ENCODE measurements around the gene ATXN7L1.
A peak's percentile ranks its signal among the peaks of the same experiment; 100 is the strongest.
"Not testable (repeated sequence)": the region's sequence is repeated elsewhere in the genome, so short reads cannot be mapped to it uniquely, and the experiment has no call there.

Gene ATXN7L1

DNA sequence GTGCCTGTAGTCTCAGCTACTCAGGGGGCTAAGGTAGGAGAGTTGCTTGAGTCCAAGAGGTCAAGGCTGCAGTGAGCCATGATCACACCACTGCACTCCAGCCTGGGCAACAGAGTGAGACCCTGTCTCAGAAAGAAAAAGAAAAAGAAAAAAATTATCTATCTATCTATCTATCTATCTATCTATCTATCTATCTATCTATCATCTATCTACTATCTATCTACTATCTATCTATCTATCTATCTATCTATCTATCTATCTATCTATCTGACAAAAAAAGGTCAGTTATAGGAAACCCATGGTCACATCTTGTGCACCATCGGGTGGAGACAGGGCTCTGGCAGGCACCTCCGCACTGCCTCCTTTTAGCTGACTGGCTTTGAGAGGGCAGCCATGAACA lies 85.9 kb downstream of the ATXN7L1 start:
- H3K9ac ChIP-seq (ENCODE audit: low read depth, low read length); H3K9me3 ChIP-seq (ENCODE audit: control insufficient read depth, insufficient read depth, low read length); H3K4me3 ChIP-seq (ENCODE audit: low read depth, low read length); H3K36me3 ChIP-seq (ENCODE audit: control insufficient read depth, insufficient read depth, low read length); H3K4me1 ChIP-seq (ENCODE audit: control insufficient read depth, insufficient read depth, low read length); H3K27me3 ChIP-seq (ENCODE audit: control insufficient read depth, insufficient read depth, low read length): not testable (repeated sequence)

DNA sequence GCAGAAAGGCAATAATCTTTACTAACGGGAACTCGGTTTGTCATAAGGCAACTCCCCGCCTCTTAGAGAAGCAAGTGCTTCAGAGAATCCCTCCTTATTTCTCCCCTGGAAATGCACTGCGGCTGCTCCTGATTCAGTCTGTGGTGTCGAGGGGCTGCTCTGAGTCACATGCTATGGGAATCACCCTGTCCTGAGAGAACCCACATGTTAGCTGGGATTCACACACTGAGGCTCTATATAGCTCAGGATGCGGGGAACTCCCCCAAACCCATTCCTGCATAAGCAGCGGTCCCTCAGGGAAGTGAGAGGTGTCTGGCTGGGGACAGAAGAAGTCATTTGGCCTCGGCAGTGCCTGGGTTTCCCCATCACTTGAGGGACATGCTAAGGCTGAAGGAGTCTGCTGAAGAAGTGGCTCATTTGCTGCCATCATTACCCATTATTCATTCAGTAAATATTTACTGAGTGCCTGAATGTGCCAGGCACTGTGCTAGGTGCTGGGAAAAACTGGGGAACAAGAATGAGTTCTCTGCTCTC lies 87.5 kb downstream of the ATXN7L1 start:
- peaks cover 9% of the 10 kb centered on the region for H3K4me1 ChIP-seq (ENCODE audit: control insufficient read depth, insufficient read depth, low read length)
- H3K9ac ChIP-seq (ENCODE audit: low read depth, low read length): no peak overlapping the region
- no peaks in the 10 kb centered on the region for H3K9me3 ChIP-seq (ENCODE audit: control insufficient read depth, insufficient read depth, low read length)
- peaks cover 2% of the 10 kb centered on the region for H3K36me3 ChIP-seq (ENCODE audit: control insufficient read depth, insufficient read depth, low read length)
- no peak overlapping the region for H3K4me3 ChIP-seq (ENCODE audit: low read depth, low read length)
- no peaks in the 10 kb centered on the region for H3K27me3 ChIP-seq (ENCODE audit: control insufficient read depth, insufficient read depth, low read length)

DNA sequence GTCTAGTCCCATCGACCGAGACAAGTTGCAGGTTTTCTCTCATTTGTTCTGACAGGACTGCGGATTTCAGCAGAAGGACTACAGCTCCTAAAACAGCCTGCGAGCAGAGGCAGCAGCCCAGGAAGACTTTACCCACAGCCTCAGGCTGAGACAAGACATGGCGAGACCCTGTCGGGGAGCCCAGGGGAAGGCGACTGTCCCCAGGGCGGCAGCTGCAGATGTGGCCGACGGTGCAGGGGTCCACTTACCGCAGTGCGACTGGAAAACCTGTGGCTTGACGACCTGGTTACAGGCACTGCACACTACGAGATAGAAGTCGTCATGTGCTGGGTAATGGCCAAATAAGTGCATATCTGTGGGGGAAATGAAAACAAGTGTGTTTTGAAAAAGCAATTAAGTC lies 88.0 kb downstream of the ATXN7L1 start:
- Histone ChIP-seq H3K9me3 (ENCODE audit: control insufficient read depth, insufficient read depth, low read length) (no peaks in the 10 kb centered on the region), H3K4me3 (ENCODE audit: low read depth, low read length) (no peak overlapping the region), H3K9ac (ENCODE audit: low read depth, low read length) (no peak overlapping the region), H3K36me3 (ENCODE audit: control insufficient read depth, insufficient read depth, low read length) (peaks cover 2% of the 10 kb centered on the region), H3K27me3 (ENCODE audit: control insufficient read depth, insufficient read depth, low read length) (no peaks in the 10 kb centered on the region), H3K4me1 (ENCODE audit: control insufficient read depth, insufficient read depth, low read length) (peaks cover 9% of the 10 kb centered on the region)

DNA sequence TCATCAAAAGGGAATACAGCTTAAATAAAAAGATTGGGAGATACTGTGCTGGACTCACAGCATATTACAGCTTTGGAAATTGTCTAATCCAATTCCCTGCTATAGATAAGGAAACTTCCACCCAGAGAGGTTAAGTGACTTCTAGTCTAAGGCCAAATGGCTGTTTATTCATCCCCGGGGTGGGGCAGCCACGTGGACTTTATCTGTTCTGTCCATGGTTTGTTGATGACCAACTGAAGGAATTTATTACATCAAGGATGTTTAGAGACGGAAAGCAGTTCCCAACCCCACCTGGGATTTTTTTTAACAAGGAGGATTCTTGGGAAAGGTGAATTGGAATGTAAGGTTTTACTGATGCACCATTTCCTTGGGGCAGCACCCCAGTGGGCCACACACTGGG lies 88.6 kb downstream of the ATXN7L1 start:
- Histone ChIP-seq H3K9me3 (ENCODE audit: control insufficient read depth, insufficient read depth, low read length) (no peaks in the 10 kb centered on the region), H3K4me1 (ENCODE audit: control insufficient read depth, insufficient read depth, low read length) (peaks cover 9% of the 10 kb centered on the region), H3K27me3 (ENCODE audit: control insufficient read depth, insufficient read depth, low read length) (no peaks in the 10 kb centered on the region), H3K9ac (ENCODE audit: low read depth, low read length) (no peak overlapping the region), H3K36me3 (ENCODE audit: control insufficient read depth, insufficient read depth, low read length) (peaks cover 2% of the 10 kb centered on the region), H3K4me3 (ENCODE audit: low read depth, low read length) (no peak overlapping the region)

DNA sequence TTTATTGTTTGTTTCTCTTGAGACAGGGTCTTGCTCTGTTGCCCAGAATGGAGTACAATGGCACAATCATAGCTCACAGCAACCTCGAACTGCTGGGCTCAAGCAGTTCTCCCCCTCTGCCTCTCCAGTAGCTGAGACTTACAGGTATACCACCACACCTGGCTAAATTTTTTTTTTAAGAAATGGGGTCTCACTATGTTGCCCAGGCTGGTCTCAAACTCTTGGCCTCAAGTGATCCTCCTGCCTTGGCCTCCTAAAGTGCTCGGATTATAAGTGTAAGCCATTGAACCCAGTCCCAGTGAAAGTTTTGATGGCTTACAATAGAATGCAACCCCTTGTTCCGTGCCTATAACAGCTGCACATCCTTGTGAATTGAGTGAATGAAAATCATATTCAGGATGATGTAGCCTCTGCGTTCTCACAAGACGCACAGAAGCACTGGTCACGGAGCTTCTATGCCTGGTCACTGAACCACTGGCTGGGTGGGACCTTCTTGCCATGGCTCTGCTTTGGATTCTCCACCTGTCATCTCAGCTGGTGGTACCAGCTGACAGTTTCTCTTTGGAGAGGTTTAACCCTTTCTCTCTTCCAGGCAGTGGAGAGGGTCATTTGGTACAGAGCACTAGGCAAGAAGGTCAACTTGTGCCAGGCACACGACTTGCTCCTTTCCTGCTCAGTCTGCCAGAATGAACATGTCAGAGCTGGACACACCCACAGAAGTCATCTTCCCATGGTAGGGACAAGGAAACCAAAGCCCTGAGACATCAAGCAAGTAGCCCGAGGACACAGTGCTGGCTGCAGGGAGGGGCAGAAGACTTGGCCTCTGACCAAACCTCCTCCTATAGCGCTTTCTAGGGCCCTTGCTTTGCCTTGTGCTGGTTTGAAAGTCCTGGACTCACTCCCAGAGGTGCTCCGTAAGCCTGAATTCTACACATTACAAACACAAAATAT lies 89.6 kb downstream of the ATXN7L1 start:
- no peaks in the 10 kb centered on the region for H3K27me3 ChIP-seq (ENCODE audit: control insufficient read depth, insufficient read depth, low read length)
- no peaks in the 10 kb centered on the region for H3K9me3 ChIP-seq (ENCODE audit: control insufficient read depth, insufficient read depth, low read length)
- H3K9ac ChIP-seq (ENCODE audit: low read depth, low read length): no peak overlapping the region
- H3K4me3 ChIP-seq (ENCODE audit: low read depth, low read length): no peak overlapping the region
- H3K4me1 ChIP-seq (ENCODE audit: control insufficient read depth, insufficient read depth, low read length): peaks cover 2% of the 10 kb centered on the region
- peaks cover 2% of the 10 kb centered on the region for H3K36me3 ChIP-seq (ENCODE audit: control insufficient read depth, insufficient read depth, low read length)

DNA sequence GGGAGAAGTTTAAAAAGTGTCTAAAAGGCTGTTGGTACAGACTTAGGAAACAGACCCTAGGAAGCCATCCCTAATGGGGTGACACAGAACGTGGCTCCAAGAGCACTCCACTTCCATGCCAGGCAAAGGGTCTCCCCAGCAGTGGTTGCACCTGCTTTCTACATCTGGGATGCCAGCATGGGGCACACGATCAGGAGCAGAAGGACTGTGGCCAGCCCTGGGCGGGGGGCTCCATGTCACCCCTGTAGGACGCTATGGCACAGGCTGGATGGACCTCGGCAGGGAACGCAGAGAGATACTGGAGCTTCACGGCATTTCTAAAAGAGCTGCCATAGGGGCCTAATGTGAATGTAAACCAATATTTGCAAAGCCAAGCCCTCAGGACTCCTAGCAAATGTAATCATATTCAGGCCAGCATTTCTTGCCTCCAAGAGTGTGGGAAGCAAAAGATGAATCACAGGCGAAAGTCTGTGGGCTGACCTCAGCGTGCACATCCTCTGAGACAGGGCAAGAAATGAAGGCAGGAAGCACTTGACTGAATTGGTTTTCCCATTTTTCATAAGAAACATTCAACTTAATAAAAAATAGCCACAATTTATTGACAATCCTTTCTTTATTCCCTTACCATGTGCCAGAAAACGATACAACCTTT lies 93.9 kb downstream of the ATXN7L1 start:
- H3K36me3 ChIP-seq (ENCODE audit: control insufficient read depth, insufficient read depth, low read length): no peaks in the 10 kb centered on the region
- H3K4me3 ChIP-seq (ENCODE audit: low read depth, low read length): no peak overlapping the region
- peaks cover 4% of the 10 kb centered on the region for H3K4me1 ChIP-seq (ENCODE audit: control insufficient read depth, insufficient read depth, low read length)
- no peaks in the 10 kb centered on the region for H3K9me3 ChIP-seq (ENCODE audit: control insufficient read depth, insufficient read depth, low read length)
- H3K9ac ChIP-seq (ENCODE audit: low read depth, low read length): no peak overlapping the region
- H3K27me3 ChIP-seq (ENCODE audit: control insufficient read depth, insufficient read depth, low read length): no peaks in the 10 kb centered on the region

DNA sequence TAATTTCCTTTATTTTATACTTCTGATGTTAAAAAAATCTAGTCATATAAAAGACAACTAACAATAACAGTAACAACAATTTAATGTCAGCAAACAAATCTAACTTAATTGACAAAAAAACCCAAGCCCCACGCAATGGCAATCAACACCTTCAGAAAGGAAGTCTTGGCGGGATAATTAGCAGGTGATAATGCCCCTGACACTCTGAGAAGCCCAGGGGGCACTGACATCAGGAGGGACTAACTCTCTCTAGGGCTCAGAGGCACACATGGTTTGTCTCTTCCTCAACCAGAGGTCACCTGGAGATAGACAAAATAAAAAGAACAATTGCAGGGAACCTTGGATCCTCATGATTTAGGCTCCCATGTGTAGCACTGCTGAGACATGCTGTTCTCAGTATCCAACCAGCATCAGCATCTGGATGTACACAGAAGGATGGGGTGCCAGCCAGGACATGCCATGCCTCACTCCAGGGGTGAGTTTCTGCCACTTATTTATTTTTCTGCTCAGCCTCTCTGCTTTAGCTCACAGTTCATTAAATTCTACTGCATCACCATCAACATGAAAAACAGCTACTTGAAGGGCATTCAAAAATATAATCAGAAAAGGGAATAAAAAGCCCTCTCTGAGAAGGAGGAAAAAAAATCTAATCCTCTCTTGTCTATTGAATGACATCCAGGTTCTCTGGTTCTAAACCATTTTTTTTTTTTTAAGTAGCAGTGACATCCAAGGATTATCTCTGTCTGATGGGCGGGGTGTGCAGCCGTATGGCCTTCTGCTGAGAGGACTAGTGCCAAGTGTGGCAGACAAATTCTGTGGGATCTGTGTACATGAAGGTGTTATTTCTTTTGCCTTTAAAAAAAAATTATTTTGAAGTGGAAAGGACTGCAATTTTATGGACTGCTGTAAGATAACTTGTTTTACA lies 96.3 kb downstream of the ATXN7L1 start:
- H3K4me3 ChIP-seq (ENCODE audit: low read depth, low read length): no peak overlapping the region
- H3K27me3 ChIP-seq (ENCODE audit: control insufficient read depth, insufficient read depth, low read length): no peaks in the 10 kb centered on the region
- no peaks in the 10 kb centered on the region for H3K9me3 ChIP-seq (ENCODE audit: control insufficient read depth, insufficient read depth, low read length)
- H3K9ac ChIP-seq (ENCODE audit: low read depth, low read length): no peak overlapping the region
- peaks cover 24% of the 10 kb centered on the region for H3K4me1 ChIP-seq (ENCODE audit: control insufficient read depth, insufficient read depth, low read length)
- no peaks in the 10 kb centered on the region for H3K36me3 ChIP-seq (ENCODE audit: control insufficient read depth, insufficient read depth, low read length)

DNA sequence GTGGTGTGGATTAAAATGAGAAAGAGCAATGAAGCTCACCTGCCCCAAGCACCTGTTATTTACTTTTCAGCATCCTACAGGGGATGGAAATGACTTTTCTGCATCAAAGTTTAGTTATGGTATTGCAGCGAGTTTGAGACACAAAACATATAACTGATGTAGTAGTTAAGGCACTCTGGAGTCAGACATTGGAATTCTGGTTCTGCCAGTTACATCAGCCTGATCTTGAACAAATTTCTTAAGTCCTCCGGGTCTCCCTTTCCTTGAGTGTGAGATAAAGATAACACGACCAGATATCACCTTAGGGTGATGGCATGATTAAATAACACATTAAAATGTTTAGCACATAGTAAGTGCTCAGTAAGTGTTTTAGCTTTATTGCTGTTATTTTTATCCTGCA lies 97.4 kb downstream of the ATXN7L1 start:
- Histone ChIP-seq H3K4me1 (ENCODE audit: control insufficient read depth, insufficient read depth, low read length) (peaks cover 31% of the 10 kb centered on the region), H3K9me3 (ENCODE audit: control insufficient read depth, insufficient read depth, low read length) (no peaks in the 10 kb centered on the region), H3K27me3 (ENCODE audit: control insufficient read depth, insufficient read depth, low read length) (no peaks in the 10 kb centered on the region), H3K9ac (ENCODE audit: low read depth, low read length) (no peak overlapping the region), H3K4me3 (ENCODE audit: low read depth, low read length) (no peak overlapping the region), H3K36me3 (ENCODE audit: control insufficient read depth, insufficient read depth, low read length) (no peaks in the 10 kb centered on the region)

DNA sequence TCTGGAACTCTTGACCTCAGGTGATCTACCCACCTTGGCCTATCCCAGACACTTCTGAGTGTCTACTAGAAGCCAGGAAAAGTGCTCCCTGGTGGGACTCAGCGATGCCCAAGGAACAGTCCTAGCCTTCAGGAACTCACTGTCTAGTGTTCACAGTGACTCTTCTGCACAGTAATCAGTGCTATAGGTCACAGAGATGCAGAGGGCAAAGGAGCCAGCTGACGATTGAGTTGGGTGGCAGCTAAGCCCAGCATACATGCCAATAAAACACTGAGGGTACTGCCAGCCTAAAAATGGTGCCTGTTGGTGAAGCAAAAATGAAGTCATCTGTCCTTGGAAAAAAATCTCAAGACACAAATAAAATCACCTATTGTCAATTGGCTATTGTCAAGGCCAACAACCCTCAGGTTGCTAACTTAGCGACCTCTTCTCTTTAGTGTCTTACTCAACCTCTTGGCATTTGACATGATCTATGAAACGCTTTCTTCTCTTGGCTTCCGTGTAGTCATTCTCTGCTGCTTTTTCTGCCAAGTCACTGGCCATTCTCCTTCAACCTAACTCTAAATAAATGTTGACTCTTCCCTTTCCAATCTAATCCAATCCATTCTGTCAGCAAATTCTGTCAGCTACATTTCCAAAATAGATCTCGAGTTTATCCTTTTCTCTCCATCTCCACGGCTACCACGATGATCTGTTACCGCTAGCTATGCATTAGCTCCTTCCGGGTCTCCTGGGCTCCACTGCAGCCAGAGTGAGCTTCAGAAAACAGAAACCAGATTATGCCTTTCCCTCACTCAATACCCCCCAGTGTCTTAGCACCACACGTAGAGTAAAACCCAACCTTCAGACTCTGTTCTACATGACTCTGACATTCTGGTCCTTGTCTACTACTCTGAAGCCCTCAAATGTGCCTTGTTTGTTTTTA lies 99.2 kb downstream of the ATXN7L1 start:
- Histone ChIP-seq H3K9ac (ENCODE audit: low read depth, low read length) (no peak overlapping the region), H3K27me3 (ENCODE audit: control insufficient read depth, insufficient read depth, low read length) (no peaks in the 10 kb centered on the region), H3K9me3 (ENCODE audit: control insufficient read depth, insufficient read depth, low read length) (no peaks in the 10 kb centered on the region), H3K36me3 (ENCODE audit: control insufficient read depth, insufficient read depth, low read length) (no peaks in the 10 kb centered on the region), H3K4me1 (ENCODE audit: control insufficient read depth, insufficient read depth, low read length) (peaks cover 47% of the 10 kb centered on the region), H3K4me3 (ENCODE audit: low read depth, low read length) (no peak overlapping the region)

DNA sequence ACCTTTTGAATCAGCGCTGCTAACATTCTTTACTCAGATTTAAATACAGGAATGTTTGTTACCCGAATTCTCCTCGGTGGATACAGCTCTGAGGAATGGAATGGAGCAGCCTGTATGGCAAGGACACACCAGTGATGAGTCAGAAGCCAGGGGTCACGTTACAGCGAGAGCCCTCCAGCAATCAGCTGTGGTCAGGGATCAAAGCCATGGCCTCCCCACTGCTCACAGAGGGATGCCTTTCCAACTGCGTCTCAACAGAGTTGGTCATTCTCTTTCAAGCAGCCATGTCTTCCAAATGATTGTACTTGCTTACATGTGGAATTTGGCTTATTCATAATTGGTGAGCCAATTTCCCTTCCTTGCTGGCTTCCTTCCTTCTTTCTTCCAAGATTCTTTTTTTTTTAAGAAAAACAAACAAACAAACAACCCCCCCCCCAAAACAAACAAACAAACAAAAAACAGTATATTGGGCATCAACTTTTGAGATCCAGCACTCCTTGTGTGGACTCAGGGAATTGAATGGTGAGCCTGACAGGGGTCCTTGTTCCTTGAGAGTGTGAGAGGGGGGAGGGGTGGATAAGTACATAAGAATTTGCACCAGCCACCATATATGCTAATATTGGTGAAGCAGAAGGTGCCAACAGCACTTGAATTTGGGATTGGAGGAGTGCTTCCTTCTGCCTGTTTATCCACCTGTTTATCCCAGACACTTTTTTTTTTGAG lies 100.2 kb downstream of the ATXN7L1 start:
- Histone ChIP-seq H3K9ac (ENCODE audit: low read depth, low read length) (no peak overlapping the region), H3K4me3 (ENCODE audit: low read depth, low read length) (peak overlapping the region; percentile 2), H3K27me3 (ENCODE audit: control insufficient read depth, insufficient read depth, low read length) (no peaks in the 10 kb centered on the region), H3K4me1 (ENCODE audit: control insufficient read depth, insufficient read depth, low read length) (peaks cover 47% of the 10 kb centered on the region), H3K9me3 (ENCODE audit: control insufficient read depth, insufficient read depth, low read length) (no peaks in the 10 kb centered on the region), H3K36me3 (ENCODE audit: control insufficient read depth, insufficient read depth, low read length) (no peaks in the 10 kb centered on the region)
